Measurements from ENCODE around the gene USP34. TPM values are rescaled to one million over a fixed set of nuclear protein-coding genes. Genes with fewer than 3 reads are reported as not detected.
"Not testable (repeated sequence)": the region's sequence is repeated elsewhere in the genome, so short reads cannot be mapped to it uniquely, and the experiment has no call there.

Gene USP34
- total RNA-seq, 1 donor from 2014 or later: 107 TPM

- DNase-seq (ENCODE audit: low read depth): no peak
These were observed 39.5 kb downstream of the USP34 start for GRCh38 chr2:61431345-61431744.

DNA sequence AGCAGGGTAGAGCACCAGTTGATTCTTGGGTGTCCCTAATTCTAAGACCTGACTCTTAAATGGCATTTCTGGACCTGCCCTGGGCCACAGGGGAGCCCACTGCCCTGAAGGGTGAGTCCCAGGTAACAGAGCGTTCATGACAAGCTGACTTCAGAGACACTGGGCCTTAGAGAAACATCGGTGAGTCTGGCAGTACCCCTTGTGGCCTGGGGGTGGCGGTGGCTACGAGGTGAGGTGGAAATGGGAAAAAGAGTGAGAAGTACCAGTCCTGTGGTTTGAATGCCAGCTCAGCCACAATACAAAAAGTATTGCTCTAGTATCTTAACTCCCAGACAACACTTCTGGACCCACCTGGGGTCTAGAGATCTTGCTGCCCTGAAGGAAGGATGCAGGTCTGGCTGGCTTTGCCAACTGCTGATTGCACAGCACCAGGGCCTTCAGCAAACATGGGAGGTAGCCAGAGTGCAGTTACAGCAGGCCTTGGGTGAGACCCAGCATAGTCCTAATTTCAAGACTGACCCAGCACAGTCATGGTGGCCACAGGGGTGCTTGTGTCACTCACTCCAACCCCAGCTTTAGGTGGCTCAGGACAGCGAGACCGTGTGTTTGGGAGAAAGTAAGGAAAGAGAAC is 44.5 kb downstream of the USP34 start:
- peak; percentile 12 for DNase-seq (ENCODE audit: low read depth)

DNA sequence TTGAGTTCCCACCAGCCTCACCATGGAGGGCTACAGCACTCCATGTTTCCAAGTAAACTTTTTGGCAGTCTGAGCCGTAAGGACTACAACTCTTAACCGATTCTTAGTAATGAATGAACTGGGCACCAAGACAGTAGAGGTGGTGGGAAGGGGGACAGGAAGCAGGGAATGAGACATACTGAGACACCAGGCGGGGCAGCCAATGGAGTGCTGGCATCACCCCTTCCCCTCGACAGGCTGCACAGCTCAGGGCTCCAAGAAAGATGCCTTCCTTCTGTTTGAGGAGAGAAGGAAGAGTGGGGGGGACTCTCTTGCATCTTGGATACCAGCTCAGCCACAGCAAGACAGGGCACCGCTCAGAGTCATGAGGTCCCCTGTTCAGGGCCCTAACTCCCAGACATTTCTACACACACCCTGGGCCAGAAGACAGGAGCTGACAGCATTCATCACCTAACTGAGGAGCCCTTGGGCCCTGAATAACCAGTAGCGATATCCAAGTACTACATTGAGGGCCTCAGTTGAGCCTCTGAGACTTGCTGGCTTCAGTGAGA is 45.2 kb downstream of the USP34 start:
- no peak for DNase-seq (ENCODE audit: low read depth)

DNA sequence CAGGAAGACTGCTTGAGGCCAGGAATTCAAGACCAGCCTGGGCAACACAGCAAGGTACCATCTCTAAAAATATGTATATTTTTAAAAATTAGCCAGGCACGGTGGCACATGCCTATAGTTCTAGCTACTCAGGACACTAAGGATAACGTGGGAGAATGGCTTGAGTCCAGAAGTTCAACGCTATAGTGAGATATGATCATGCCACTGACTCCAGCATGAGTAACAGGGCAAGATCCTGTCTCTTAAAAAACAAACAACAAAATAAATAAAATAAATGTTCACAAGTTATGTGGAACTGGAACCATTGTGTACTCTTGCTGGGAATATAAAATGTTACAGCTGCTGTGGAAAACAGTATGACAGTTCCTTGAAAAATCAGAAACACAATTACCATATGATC is 47.2 kb downstream of the USP34 start:
- no peak for DNase-seq (ENCODE audit: low read depth)

- DNase-seq (ENCODE audit: low read depth): no peak
These were observed 49.3 kb downstream of the USP34 start for GRCh38 chr2:61421611-61422010.

GRCh38 chr2:61420991-61421544 is 49.8 kb downstream of the USP34 start:
- DNase-seq (ENCODE audit: low read depth): no peak

DNA sequence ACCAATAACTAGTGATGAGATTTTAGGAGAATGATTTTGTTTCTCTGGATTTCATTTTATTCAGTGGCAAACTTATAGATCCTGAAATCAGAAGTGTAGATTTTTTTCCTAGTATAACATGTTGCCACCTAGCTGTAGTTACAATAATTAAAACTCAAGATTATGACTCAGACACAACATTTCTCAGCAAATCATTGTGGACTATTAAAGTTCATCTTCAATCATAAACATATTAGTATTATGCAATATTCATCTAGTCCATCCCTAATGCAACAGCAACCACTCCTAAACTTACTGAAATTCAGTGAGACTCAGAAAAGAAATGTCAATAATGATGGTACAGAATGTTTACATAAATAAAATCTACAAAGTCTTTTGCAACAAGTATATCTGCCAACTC is 51.3 kb downstream of the USP34 start:
- DNase-seq (ENCODE audit: low read depth): peak; percentile 8

DNA sequence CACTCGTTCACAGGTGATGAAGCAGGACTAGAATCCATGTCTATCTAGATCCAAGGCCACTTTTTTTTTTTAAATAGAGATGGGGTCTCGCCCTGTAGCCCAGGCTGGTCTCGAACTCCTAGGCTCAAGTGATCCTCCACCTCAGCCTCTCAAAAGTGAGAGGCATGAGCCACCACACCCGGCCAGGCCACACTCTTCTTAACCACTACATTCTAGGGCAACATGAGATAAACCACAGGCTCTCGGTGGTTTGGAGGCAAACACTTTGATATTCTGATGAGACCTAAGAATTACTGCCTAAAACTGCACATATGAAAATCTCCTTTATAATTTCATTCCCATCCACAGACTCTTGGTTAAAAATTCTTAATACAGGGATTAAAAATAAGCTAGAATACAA is 51.8 kb downstream of the USP34 start:
- peak; percentile 76 for DNase-seq (ENCODE audit: low read depth)

DNA sequence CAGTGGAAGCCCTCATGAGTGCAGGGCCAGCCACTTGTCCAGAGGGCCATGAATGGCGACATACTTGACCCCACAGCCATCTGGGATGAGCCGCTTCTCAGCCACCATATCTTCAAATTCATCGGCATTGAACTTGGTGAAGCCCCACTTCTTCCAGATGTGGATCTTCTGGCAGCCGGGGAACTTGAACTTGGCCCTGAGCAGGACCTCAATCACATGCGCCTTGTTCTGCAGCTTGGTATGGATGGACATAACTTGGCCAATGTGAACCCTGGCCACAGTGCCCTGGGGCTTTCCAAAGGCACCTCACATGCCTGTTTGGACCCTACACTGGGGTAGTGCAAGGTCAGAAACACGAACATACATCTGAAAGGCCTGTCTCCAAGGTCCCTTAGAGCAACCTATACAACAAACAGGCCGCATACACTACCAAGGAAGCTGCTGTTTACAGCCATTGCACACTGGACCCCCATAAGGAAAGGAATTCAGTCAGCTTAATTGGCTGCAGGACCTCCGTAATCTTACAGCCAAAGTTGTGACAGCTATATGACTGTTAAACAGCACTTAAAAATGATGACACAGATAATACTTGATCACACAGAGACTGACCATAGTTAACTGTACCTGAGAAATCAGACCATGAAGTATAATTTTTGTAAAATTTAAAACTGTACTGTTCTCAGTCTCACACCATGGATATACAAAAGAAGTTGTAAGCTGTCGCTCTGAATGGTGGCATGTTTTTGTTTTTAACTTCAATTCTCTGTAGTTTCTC is 53.8 kb downstream of the USP34 start:
- no peak for DNase-seq (ENCODE audit: low read depth)

- DNase-seq (ENCODE audit: low read depth): no peak
These were observed 55.6 kb downstream of the USP34 start for GRCh38 chr2:61415265-61415664.

- no peak for DNase-seq (ENCODE audit: low read depth)
These were observed 56.2 kb downstream of the USP34 start for GRCh38 chr2:61414674-61415073.

GRCh38 chr2:61411109-61411508 is 59.8 kb downstream of the USP34 start:
- DNase-seq (ENCODE audit: low read depth): no peak

GRCh38 chr2:61410185-61410584 is 60.7 kb downstream of the USP34 start:
- DNase-seq (ENCODE audit: low read depth): no peak

- no peak for DNase-seq (ENCODE audit: low read depth)
These were observed 65.1 kb downstream of the USP34 start for GRCh38 chr2:61405813-61406212.

DNA sequence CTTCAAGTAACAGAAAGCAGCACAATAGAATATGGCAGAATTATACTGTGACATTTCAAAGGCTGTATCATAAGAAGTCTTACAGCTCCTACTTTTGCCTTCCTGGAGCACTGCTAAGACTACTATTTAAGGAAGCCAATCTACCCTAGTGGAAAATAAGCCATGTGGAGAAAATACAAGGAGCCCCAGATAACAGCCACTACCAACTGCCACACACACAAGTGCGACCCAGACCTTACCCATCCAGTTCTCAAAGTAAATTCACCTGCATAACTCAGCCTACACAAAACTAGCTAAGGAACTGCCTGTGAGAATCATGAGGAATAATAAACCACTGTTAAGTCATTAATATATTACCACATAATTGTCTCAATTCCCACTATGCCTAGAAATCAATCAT is 66.4 kb downstream of the USP34 start:
- no peak for DNase-seq (ENCODE audit: low read depth)

- no peak for DNase-seq (ENCODE audit: low read depth)
These were observed 72.5 kb downstream of the USP34 start for GRCh38 chr2:61398413-61398812.

GRCh38 chr2:61396005-61396404 is 74.9 kb downstream of the USP34 start:
- no peak for DNase-seq (ENCODE audit: low read depth)

DNA sequence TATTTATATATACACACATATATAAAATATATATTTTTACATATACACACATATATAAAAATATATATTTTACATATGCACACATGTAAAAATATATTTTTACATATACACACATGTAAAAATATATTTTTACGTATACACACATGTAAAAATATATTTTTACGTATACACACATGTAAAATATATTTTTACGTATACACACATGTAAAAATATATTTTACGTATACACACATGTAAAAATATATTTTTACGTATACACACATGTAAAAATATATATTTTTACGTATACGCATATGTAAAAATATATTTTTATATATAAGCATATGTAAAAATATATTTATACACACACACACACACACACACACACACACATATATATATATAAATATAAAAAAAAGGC is 83.3 kb downstream of the USP34 start:
- DNase-seq (ENCODE audit: low read depth): not testable (repeated sequence)

DNA sequence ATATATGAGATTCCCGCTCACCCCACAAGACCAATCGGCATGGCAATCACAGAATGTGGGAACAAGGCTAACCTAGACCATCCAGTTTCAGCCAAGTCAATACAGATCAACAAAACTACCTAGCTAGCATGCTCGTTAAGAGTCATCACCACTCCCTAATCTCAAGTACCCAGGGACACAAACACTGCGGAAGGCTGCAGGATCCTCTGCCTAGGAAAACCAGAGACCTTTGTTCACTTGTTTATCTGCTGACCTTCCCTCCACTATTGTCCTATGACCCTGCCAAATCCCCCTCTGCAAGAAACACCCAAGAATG is 90.0 kb downstream of the USP34 start:
- not testable (repeated sequence) for DNase-seq (ENCODE audit: low read depth)

DNA sequence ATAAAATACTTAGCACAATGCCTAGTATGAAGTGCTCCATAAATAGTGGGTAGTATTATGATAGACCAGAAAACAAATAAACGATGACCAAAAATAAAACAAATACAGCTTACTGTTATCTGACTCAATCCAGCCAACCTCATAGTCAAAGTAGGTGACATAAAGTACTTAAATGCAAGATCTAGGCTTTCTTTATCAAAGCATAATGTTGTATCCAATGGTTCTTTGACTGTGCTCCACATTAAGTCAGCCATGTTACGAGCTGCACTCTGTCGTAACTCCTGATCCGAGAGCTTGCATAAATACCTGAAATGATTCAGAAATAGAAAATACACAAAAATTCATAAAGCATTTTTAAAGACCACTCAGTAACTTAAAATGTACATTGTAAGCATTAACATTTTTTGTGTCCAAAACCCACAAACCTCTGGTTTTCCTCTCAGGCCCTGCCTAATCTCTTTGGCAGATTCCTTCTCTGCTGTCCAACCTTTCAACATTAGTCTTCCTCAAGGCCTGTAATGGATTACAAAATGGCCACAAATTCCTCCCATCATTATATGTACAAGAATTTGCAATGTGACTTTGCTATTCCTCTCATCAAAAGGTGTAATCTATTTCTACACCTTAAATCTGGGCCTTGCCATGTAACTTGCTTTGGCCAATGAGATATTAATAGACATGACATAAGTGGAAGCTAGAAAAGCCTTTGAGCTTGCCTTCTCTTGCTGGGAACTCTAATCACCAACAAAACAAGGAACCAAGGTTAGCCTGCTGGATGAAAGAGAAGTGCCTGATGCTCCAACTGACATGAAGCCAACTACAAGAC is 90.6 kb downstream of the USP34 start:
- peak; percentile 65 for DNase-seq (ENCODE audit: low read depth)

- DNase-seq (ENCODE audit: low read depth): no peak
These were observed 91.4 kb downstream of the USP34 start for GRCh38 chr2:61379521-61379920.

- no peak for DNase-seq (ENCODE audit: low read depth)
These were observed 92.6 kb downstream of the USP34 start for GRCh38 chr2:61378281-61378680.
